Measurements from ENCODE around the gene ADAMTS9. TPM values are rescaled to one million over a fixed set of nuclear protein-coding genes. Genes with fewer than 3 reads are reported as not detected.

Gene ADAMTS9
- polyA plus RNA-seq, 1 experiment = 0.16 TPM

- CTCF ChIA-PET = no interaction called here
- TF ChIP-seq CTCF (IDR thresholded peaks at IDR 0.05; ENCODE audit: insufficient read depth, low read depth, low read length) = no peak
- POLR2A ChIA-PET = no interaction called here
- no peak for DNase-seq (ENCODE audit: low read depth)
- H3K4me3 ChIP-seq (ENCODE audit: low read depth, low read length) = no peak overlapping the region
- H3K27me3 ChIP-seq (ENCODE audit: control insufficient read depth, insufficient read depth, low read length) = no peaks in the 10 kb centered on the region; the same call in 1 of the 2 replicates
- no peaks in the 10 kb centered on the region for H3K36me3 ChIP-seq (ENCODE audit: control insufficient read depth, insufficient read depth, low read length)
These were observed 134.8 kb downstream of the ADAMTS9 start for GRCh38 chr3:64552966-64553365.

- no peak for TF ChIP-seq CTCF (IDR thresholded peaks at IDR 0.05; ENCODE audit: insufficient read depth, low read depth, low read length)
- no peaks in the 10 kb centered on the region; the same call in 1 of the 2 replicates for H3K27me3 ChIP-seq (ENCODE audit: control insufficient read depth, insufficient read depth, low read length)
- POLR2A ChIA-PET = no interaction called here
- H3K4me3 ChIP-seq (ENCODE audit: low read depth, low read length) = no peak overlapping the region
- no peak for DNase-seq (ENCODE audit: low read depth)
- no peaks in the 10 kb centered on the region for H3K36me3 ChIP-seq (ENCODE audit: control insufficient read depth, insufficient read depth, low read length)
- CTCF ChIA-PET = interaction anchor here (1.5 kb wide), 1 partner anchor 22 kb away, joined by 3 read pairs; no protein-coding TSS in a partner anchor
These were observed 135.6 kb downstream of the ADAMTS9 start for GRCh38 chr3:64552160-64552559.

GRCh38 chr3:64551697-64552096 lies 136.1 kb downstream of the ADAMTS9 start:
- TF ChIP-seq CTCF (IDR thresholded peaks at IDR 0.05; ENCODE audit: insufficient read depth, low read depth, low read length) = no peak
- ChIA-PET CTCF (interaction anchor here (1.5 kb wide), 1 partner anchor 21 kb away, joined by 3 read pairs; no protein-coding TSS in a partner anchor), POLR2A (no interaction called here)
- DNase-seq (ENCODE audit: low read depth) = no peak
- Histone ChIP-seq H3K4me3 (ENCODE audit: low read depth, low read length) (no peak overlapping the region), H3K27me3 (ENCODE audit: control insufficient read depth, insufficient read depth, low read length) (no peaks in the 10 kb centered on the region; the same call in 1 of the 2 replicates), H3K36me3 (ENCODE audit: control insufficient read depth, insufficient read depth, low read length) (no peaks in the 10 kb centered on the region)

GRCh38 chr3:64550745-64551144 lies 137.1 kb downstream of the ADAMTS9 start:
- no peak for TF ChIP-seq CTCF (IDR thresholded peaks at IDR 0.05; ENCODE audit: insufficient read depth, low read depth, low read length)
- Histone ChIP-seq H3K4me3 (ENCODE audit: low read depth, low read length) (no peak overlapping the region), H3K36me3 (ENCODE audit: control insufficient read depth, insufficient read depth, low read length) (no peaks in the 10 kb centered on the region), H3K27me3 (ENCODE audit: control insufficient read depth, insufficient read depth, low read length) (no peaks in the 10 kb centered on the region; the same call in 1 of the 2 replicates)
- ChIA-PET POLR2A (no interaction called here), CTCF (interaction anchor here (1.5 kb wide), 1 partner anchor 21 kb away, joined by 3 read pairs; no protein-coding TSS in a partner anchor)
- no peak for DNase-seq (ENCODE audit: low read depth)

- POLR2A ChIA-PET = no interaction called here
- H3K27me3 ChIP-seq (ENCODE audit: control insufficient read depth, insufficient read depth, low read length) = no peaks in the 10 kb centered on the region; the same call in 1 of the 2 replicates
- H3K4me3 ChIP-seq (ENCODE audit: low read depth, low read length) = no peak overlapping the region
- no peak for DNase-seq (ENCODE audit: low read depth)
- CTCF ChIA-PET = interaction anchor here (3.8 kb wide), 1 partner anchor 16 kb away, joined by 17 read pairs; no protein-coding TSS in a partner anchor
- no peak for TF ChIP-seq CTCF (IDR thresholded peaks at IDR 0.05; ENCODE audit: insufficient read depth, low read depth, low read length)
- H3K36me3 ChIP-seq (ENCODE audit: control insufficient read depth, insufficient read depth, low read length) = no peaks in the 10 kb centered on the region
These were observed 137.9 kb downstream of the ADAMTS9 start for GRCh38 chr3:64549869-64550268.

Data from BJ (cell line).